ENCODE results near the gene ASAH2B. TPM values are rescaled to one million over a fixed set of nuclear protein-coding genes. Genes with fewer than 3 reads are reported as not detected.
"Not testable (repeated sequence)": the region's sequence is repeated elsewhere in the genome, so short reads cannot be mapped to it uniquely, and the experiment has no call there.

The ASAH2B gene
- total RNA-seq = 1 to 10 TPM; 1.6 to 7.0 (median 3.6) TPM
- polyA plus RNA-seq = 1 to 10 TPM; 2.2 to 3.4 TPM
- long read RNA-seq, donor 1, partial matches to known transcripts = 2 of 5 reads
- long read RNA-seq, donor 1, other reads (novel, unspliced or antisense) = 3 of 5 reads
- long read RNA-seq, donor 2, full-length matches to known transcripts = 2 of 2 reads
- long read RNA-seq, donor 2, partial matches to known transcripts = 0 of 2 reads
- long read RNA-seq, donor 2, other reads (novel, unspliced or antisense) = 0 of 2 reads
- long read RNA-seq, donor 3, full-length matches to known transcripts = 4 of 13 reads
- long read RNA-seq, donor 3, partial matches to known transcripts = 4 of 13 reads
- long read RNA-seq, donor 3, other reads (novel, unspliced or antisense) = 5 of 13 reads

DNA sequence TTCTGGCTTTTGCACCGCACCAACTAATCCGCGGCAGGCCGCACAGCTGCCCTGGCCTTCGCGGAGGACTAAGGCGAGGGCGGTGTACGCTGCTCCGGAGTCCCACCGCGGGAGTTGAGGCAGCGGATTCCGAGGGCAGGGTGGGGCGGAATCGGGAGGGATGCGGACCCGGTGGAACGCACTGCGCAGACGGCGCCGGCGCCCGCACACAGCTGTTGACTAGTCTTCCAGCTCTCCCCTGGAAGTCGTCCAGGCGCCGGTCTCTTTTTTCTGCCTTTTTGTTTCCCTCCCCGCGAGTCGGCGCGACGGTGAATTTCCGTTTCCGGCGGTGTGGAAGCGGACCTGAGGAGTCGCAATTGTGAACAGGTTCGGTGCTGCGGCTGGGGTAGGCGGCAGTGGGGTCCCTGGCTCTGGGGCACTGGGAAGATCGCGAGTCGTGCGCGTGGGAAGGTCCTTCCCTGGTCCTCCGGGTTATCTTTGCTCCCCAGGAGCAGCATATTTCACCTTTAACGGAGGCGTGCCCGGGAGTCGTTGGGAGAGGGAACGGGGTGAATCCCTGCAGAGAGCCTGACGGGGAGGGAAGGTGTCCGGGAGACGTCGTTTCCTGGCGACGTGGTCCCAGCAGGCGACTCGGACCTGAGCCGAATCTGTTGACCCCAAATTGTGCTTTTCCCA is at the start of gene ASAH2B:
Gene ASAH2B (plus strand): TSS at position 319 of the 675 bp plus-strand sequence. CDS start 5,195 bp downstream, outside the sequence.
- intact Hi-C loops (cut with DNase I) = no loop called here
- Histone ChIP-seq H3K36me3 (no peaks in the 10 kb centered on the region), H3K27me3 (no peaks in the 10 kb centered on the region), H3K4me1 (ENCODE audit: insufficient read depth) (no peaks in the 10 kb centered on the region), H3K9me3 (no peaks in the 10 kb centered on the region), H3K4me3 (peak within 1 kb of the TSS; percentile 64), H3K27ac (peak within 1 kb of the TSS; percentile 47 to 52)
- WGBS, 3 donors = 0% methylated on average over 52 to 62 of the region's 62 CpGs
- DNase-seq = peak; percentile 79 to 89 (median 84)
- TF ChIP-seq POLR2A (IDR thresholded peaks at IDR 0.05) (no peak), EP300 (IDR thresholded peaks at IDR 0.05) (no peak)
- TF ChIP-seq, protein P1, sequence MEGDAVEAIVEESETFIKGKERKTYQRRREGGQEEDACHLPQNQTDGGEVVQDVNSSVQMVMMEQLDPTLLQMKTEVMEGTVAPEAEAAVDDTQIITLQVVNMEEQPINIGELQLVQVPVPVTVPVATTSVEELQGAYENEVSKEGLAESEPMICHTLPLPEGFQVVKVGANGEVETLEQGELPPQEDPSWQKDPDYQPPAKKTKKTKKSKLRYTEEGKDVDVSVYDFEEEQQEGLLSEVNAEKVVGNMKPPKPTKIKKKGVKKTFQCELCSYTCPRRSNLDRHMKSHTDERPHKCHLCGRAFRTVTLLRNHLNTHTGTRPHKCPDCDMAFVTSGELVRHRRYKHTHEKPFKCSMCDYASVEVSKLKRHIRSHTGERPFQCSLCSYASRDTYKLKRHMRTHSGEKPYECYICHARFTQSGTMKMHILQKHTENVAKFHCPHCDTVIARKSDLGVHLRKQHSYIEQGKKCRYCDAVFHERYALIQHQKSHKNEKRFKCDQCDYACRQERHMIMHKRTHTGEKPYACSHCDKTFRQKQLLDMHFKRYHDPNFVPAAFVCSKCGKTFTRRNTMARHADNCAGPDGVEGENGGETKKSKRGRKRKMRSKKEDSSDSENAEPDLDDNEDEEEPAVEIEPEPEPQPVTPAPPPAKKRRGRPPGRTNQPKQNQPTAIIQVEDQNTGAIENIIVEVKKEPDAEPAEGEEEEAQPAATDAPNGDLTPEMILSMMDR (IDR thresholded peaks at IDR 0.05) = no peak

DNA sequence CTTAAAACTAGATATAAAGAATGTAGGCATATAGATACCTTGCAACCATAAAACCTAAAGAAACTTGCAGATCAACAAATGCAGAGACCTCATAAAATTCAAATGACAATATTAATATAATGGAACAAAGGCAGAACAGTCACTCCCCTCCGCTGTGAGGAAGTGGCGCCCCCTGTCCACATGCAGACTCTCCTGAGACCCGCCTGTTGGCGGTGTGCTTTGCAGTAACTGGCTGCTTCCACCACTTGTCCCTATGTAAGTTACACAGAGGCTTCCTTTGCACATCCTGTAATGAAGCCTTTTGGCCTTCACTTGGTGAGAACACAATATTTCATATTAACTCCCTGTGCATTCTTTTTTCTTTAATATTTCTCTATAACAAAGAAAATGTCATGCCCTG is 41.9 kb upstream of the ASAH2B start:
- H3K27ac ChIP-seq; intact Hi-C loops (cut with DNase I); H3K36me3 ChIP-seq; H3K4me3 ChIP-seq; DNase-seq; H3K4me1 ChIP-seq (ENCODE audit: insufficient read depth); H3K27me3 ChIP-seq; H3K9me3 ChIP-seq: not testable (repeated sequence)
- WGBS, 3 donors = 50% methylated on average over 1 of the region's 4 CpGs; no CpG with 5 or more reads in 2 of the 3 donors

DNA sequence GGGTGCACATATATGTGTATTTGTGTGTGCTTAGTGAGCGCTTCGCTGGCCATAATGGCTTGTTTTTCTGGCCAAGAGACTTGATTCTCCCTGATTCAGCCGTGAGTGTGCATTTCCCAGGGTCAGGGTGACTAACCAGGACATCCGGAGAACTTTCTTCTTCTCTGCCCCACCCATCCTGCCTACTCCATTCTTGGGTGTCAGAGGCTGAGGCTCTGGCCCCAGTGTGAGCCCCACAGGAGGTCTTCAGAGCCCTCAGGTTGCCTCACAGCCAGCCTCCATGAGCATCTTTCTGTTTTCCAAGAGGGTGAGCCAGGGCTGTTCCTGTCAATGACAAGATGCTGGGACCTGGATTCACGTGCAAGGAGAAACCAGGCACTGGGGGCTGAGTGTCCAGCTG is 37.8 kb upstream of the ASAH2B start:
- H3K27ac ChIP-seq; H3K4me1 ChIP-seq (ENCODE audit: insufficient read depth); H3K36me3 ChIP-seq; DNase-seq; H3K9me3 ChIP-seq; H3K4me3 ChIP-seq; intact Hi-C loops (cut with DNase I); H3K27me3 ChIP-seq: not testable (repeated sequence)
- 57 to 71% methylated on average over 2 of the region's 5 CpGs; no CpG with 5 or more reads in 1 of the 3 donors for WGBS, 3 donors

DNA sequence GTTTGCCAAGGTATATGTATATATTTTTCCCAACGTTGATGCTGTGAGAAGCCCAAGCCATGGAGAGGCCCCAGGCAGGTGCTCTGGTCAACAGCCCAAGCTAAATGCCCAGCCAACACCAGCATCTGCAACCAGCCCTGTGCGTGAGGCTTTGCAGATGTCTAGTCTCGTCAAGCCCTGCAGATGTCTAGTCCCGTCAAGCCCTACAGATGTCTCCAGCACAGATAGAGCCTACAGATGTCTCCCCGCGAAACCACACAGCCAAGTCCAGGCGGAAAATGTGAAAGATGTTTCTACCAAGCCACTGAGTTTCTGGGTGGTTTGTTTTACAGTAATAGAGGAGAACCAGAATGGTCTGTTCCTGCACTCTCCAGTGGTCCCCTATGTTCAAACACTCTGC is 36.7 kb upstream of the ASAH2B start:
- WGBS, 3 donors = 52 to 77% (median 67%) methylated on average over 6 to 7 of the region's 7 CpGs
- DNase-seq; H3K4me1 ChIP-seq (ENCODE audit: insufficient read depth); H3K4me3 ChIP-seq; intact Hi-C loops (cut with DNase I); H3K9me3 ChIP-seq; H3K27me3 ChIP-seq; H3K27ac ChIP-seq; H3K36me3 ChIP-seq: not testable (repeated sequence)

DNA sequence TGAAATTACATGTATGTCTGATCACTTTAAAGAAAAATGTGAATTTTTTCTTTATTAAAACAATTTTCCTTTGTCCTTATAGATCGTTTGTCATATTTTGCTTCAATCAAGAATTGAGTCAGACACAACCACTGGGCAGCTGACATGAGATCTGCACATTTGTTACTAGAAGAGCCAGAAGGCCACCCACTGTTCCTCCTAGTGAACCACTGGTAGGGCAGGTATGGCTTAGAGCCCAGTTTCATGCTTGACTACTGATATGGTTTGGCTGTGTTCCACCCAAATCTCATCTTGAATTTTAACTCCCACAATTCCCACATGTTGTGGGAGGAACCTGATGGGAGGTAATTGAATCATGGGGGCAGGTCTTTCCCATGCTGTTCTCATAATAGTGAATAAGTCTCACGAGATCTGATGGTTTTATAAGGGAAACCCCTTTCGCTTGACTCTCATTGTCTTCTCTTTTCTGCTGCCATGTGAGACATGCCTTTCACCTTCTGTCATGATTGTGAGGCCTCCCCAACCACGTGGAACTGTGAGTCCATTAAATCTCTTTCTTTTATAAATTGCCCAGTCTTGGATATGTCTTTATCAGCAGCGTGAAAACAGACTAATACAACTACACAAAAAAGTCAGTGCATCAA is 35.2 kb upstream of the ASAH2B start:
- DNase-seq; H3K4me1 ChIP-seq (ENCODE audit: insufficient read depth); H3K4me3 ChIP-seq; H3K36me3 ChIP-seq; H3K27me3 ChIP-seq; H3K9me3 ChIP-seq; H3K27ac ChIP-seq; intact Hi-C loops (cut with DNase I): not testable (repeated sequence)
- WGBS, 3 donors = 27 to 31% (median 29%) methylated on average over 5 of the region's 5 CpGs

DNA sequence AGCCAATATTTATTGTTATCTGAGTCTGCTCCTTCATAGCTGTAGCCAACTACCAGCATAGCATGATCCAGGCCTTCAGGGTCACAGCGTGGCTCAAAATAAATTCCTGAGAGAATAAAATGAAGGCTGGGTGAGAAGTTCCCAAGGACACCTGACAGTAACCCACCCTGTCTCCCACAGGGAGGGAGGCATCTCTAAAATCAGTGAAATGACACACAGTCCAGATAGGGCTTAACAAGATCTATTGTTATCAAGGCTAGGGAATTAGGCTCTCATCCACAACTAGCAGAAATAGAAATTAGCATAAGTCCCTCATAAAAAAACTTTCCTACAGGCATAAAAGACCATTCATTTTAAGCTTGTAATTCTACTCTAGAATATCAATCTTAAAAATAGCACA is 33.7 kb upstream of the ASAH2B start:
- H3K4me3 ChIP-seq; H3K9me3 ChIP-seq; H3K4me1 ChIP-seq (ENCODE audit: insufficient read depth); intact Hi-C loops (cut with DNase I); H3K27me3 ChIP-seq; H3K27ac ChIP-seq; DNase-seq; H3K36me3 ChIP-seq: not testable (repeated sequence)
- WGBS, 3 donors = 11 to 64% (median 25%) methylated on average over 1 of the region's 1 CpG

DNA sequence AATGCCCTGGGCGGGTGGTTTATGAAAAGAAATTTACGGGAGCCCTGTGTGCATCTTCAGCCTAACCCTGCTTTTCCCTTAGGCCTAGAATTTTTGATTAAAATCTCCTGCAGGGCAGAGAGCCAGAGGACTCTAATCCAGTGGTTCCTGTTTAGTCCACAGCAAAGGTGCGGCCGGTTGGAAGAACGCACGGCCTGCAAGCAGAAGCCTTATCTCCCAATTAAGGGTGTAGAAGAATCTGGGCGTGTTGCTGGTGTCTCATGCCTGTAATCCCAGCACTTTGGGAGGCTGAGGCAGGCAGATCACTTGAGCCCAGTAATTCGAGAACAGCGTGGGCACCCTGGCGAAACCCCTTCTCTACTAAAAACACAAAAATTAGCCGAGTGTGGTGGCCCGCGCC is 29.5 kb upstream of the ASAH2B start:
- H3K4me3 ChIP-seq; H3K27ac ChIP-seq; H3K36me3 ChIP-seq; H3K27me3 ChIP-seq; H3K4me1 ChIP-seq (ENCODE audit: insufficient read depth); H3K9me3 ChIP-seq; DNase-seq; intact Hi-C loops (cut with DNase I): not testable (repeated sequence)
- 83 to 91% (median 90%) methylated on average over 11 to 13 of the region's 13 CpGs for WGBS, 3 donors

DNA sequence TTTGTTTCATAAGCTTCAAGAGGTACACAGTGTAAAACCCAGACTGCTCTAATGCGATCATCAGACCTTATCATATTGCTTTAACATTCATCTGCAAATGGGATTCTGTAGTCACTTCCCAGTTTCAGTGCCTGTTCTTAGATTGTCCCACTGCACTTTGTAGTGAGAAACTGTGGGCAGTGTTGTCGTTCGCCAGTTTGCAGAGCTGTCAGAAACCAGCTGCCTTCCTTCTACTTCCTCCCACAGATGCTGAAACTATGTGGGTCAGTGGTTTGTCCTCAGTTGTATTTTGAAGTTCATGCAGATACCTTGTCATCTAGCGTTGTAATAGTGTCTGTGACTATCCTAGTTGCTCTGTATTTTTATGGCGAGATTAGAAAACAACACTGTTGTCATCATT is 15.9 kb upstream of the ASAH2B start:
- H3K36me3 ChIP-seq; H3K27ac ChIP-seq; H3K4me3 ChIP-seq; intact Hi-C loops (cut with DNase I); H3K27me3 ChIP-seq; DNase-seq; H3K9me3 ChIP-seq; H3K4me1 ChIP-seq (ENCODE audit: insufficient read depth): not testable (repeated sequence)
- 18 to 25% (median 20%) methylated on average over 5 of the region's 5 CpGs for WGBS, 3 donors

DNA sequence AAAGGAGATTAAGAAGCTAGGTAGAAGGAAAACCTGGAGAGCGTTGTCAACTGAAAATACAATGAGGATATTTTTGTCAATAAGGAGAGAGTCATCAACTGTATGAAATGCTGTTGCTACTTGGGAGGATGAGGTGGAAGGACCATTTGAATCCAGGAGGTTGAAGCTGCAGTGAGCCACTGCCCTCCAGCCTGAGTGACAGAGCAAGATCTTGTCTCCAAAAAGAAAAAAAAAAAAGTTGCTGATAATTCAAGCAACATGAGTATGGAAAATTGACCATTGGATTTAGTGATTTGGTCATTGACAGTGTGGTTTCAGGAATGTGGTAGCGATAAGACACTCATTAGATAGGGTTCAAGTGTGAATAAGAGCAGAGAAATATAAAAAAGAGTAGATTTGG is 11.6 kb upstream of the ASAH2B start:
- DNase-seq; H3K4me1 ChIP-seq (ENCODE audit: insufficient read depth); intact Hi-C loops (cut with DNase I); H3K36me3 ChIP-seq; H3K27me3 ChIP-seq; H3K27ac ChIP-seq; H3K9me3 ChIP-seq; H3K4me3 ChIP-seq: not testable (repeated sequence)
- 86 to 94% (median 94%) methylated on average over 2 of the region's 2 CpGs for WGBS, 3 donors

DNA sequence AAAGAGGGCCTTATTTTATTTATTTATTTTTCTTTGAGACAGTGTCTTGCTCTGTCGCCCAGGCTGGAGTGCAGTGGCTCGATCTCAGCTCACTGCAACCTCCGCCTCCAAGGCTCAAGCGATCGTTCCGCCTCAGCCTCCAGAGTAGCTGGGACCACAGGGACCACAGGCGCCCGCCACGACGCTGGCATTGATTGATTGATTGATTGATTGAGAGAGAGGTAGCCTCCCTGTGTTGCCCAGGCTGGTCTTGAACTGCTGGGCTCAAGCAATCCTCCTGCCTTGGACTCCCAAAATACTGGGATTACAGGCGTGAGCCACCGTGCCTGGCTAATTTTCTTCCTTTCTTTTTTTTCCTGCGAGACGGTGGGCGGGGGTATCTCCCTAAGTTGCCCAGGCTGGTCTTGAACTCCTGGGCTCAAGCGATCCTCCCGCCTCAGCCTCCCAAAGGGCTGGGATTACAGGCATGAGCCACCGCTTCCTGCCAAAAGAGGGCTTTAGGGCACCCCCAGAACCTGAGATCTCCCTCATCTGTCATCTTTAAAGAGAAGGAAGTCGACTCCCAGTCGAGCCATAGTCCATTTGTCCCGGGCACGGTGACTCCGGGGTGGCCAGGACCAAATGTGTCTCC is 634 bp upstream of the ASAH2B start:
- WGBS, 3 donors = 65 to 72% (median 72%) methylated on average over 22 to 23 of the region's 23 CpGs
- peak overlapping the region; percentile 64 for H3K4me3 ChIP-seq
- intact Hi-C loops (cut with DNase I); H3K9me3 ChIP-seq; H3K27me3 ChIP-seq; H3K36me3 ChIP-seq; H3K4me1 ChIP-seq (ENCODE audit: insufficient read depth): not testable (repeated sequence)
- DNase-seq = peak in 1 of 5 donors; percentile 18
- peak overlapping the region; percentile 47 to 52 for H3K27ac ChIP-seq

Data from ovary (tissue), 10 donors.